GM12873 (cell line): ENCODE data around the gene SRCIN1.
A peak's percentile ranks its signal among the peaks of the same experiment; 100 is the strongest.

ENCODE experiments used
- TF ChIP-seq, protein P1 (sequence below): IDR thresholded peaks from 2 replicates; pipeline ENCODE4 v1.5.1; 2012; ENCODE audit warnings: low read depth, mild to moderate bottlenecking, moderate library complexity, low read length, control low read depth; ENCODE audit not compliant: insufficient read depth; ENCODE audit errors: missing control alignments

The SRCIN1 gene

GRCh38 chr17:38492067-38493040 is 113.4 kb downstream of the SRCIN1 start:
- TF ChIP-seq, protein P1, sequence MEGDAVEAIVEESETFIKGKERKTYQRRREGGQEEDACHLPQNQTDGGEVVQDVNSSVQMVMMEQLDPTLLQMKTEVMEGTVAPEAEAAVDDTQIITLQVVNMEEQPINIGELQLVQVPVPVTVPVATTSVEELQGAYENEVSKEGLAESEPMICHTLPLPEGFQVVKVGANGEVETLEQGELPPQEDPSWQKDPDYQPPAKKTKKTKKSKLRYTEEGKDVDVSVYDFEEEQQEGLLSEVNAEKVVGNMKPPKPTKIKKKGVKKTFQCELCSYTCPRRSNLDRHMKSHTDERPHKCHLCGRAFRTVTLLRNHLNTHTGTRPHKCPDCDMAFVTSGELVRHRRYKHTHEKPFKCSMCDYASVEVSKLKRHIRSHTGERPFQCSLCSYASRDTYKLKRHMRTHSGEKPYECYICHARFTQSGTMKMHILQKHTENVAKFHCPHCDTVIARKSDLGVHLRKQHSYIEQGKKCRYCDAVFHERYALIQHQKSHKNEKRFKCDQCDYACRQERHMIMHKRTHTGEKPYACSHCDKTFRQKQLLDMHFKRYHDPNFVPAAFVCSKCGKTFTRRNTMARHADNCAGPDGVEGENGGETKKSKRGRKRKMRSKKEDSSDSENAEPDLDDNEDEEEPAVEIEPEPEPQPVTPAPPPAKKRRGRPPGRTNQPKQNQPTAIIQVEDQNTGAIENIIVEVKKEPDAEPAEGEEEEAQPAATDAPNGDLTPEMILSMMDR, result peak; percentile 87

DNA sequence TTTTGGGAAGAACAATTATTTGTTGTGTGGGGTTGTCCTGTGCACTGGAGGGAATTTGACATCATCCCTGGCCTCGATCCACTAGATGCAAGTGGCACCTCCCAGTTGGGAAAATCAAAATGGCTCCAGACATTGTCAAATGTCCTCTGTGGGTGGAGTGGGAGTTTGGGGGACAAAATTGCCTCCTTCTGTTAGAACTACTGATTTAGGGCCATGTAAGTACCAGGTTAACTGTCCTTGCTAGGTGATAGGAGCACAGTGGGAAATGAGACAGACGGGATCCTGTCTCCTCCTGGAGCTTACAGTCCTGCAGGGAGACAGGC is 120.6 kb downstream of the SRCIN1 start:
- TF ChIP-seq, protein P1, result no peak

GRCh38 chr17:38484242-38485145 is 121.3 kb downstream of the SRCIN1 start:
- TF ChIP-seq, protein P1, result peak; percentile 72
